ENCODE data around the gene ZNF580. TPM values are rescaled to one million over a fixed set of nuclear protein-coding genes. Genes with fewer than 3 reads are reported as not detected.

Gene ZNF580
- total and polyA plus RNA-seq, 2 of the 13 experiments (the other 11 are each of a cell fraction or from before 2014, with no cell fraction given), result 4.4 to 6.0 TPM

- TF ChIP-seq FOSL1 (CRISPR knock-in tag; IDR thresholded peaks at IDR 0.05; ENCODE audit: borderline replicate concordance), result 0 out of 2 replicates have a peak, but pooled peaks have one; percentile 7
- TF ChIP-seq SP140L (CRISPR knock-in tag; IDR thresholded peaks at IDR 0.05; ENCODE audit: borderline replicate concordance), result no peak
- 0 out of 2 replicates have a peak, but pooled peaks have one; percentile 51 for TF ChIP-seq SRY (CRISPR knock-in tag; IDR thresholded peaks at IDR 0.05)
- no peak for TF ChIP-seq SMYD3 (CRISPR knock-in tag; IDR thresholded peaks at IDR 0.05)
- no peak for TF ChIP-seq ZNF510 (CRISPR knock-in tag; IDR thresholded peaks at IDR 0.05; ENCODE audit: low read depth)
- TF ChIP-seq ZNF605 (CRISPR knock-in tag; IDR thresholded peaks at IDR 0.05), result peak; percentile 34; the same call in 1 of the 2 replicates
- TF ChIP-seq ADNP (CRISPR knock-in tag; IDR thresholded peaks at IDR 0.05), result no peak
- no peak for TF ChIP-seq ZNF292 (CRISPR knock-in tag; IDR thresholded peaks at IDR 0.05; ENCODE audit: borderline replicate concordance, low read depth)
- peak; percentile 29; the same call in 1 of the 2 replicates for TF ChIP-seq PAXIP1 (CRISPR knock-in tag; conservative IDR thresholded peaks at IDR 0.05)
- TF ChIP-seq, protein P1, sequence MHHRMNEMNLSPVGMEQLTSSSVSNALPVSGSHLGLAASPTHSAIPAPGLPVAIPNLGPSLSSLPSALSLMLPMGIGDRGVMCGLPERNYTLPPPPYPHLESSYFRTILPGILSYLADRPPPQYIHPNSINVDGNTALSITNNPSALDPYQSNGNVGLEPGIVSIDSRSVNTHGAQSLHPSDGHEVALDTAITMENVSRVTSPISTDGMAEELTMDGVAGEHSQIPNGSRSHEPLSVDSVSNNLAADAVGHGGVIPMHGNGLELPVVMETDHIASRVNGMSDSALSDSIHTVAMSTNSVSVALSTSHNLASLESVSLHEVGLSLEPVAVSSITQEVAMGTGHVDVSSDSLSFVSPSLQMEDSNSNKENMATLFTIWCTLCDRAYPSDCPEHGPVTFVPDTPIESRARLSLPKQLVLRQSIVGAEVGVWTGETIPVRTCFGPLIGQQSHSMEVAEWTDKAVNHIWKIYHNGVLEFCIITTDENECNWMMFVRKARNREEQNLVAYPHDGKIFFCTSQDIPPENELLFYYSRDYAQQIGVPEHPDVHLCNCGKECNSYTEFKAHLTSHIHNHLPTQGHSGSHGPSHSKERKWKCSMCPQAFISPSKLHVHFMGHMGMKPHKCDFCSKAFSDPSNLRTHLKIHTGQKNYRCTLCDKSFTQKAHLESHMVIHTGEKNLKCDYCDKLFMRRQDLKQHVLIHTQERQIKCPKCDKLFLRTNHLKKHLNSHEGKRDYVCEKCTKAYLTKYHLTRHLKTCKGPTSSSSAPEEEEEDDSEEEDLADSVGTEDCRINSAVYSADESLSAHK (CRISPR knock-in tag; IDR thresholded peaks at IDR 0.05; ENCODE audit: borderline replicate concordance), result no peak; the same call in 1 of the 2 replicates
- TF ChIP-seq NFYC (CRISPR knock-in tag; IDR thresholded peaks at IDR 0.05), result no peak
- TF ChIP-seq ZNF777 (CRISPR knock-in tag; IDR thresholded peaks at IDR 0.05), result peak; percentile 36
- TF ChIP-seq MEIS1 (CRISPR knock-in tag; IDR thresholded peaks at IDR 0.05; ENCODE audit: borderline replicate concordance), result no peak
- TF ChIP-seq ZNF850 (CRISPR knock-in tag; conservative IDR thresholded peaks at IDR 0.05), result 0 out of 2 replicates have a peak, but pooled peaks have one; percentile 78
- peak; percentile 63; the same call in 1 of the 2 replicates for TF ChIP-seq ZNF142 (CRISPR knock-in tag; IDR thresholded peaks at IDR 0.05)
- no peak for TF ChIP-seq MTA1 (CRISPR knock-in tag; IDR thresholded peaks at IDR 0.05; ENCODE audit: borderline replicate concordance)
Observed at GRCh38 chr19:55640577-55641425, at the start of gene ZNF580 (continued).
